ENCODE data around the gene EPSTI1.
"Not testable (repeated sequence)": the region's sequence is repeated elsewhere in the genome, so short reads cannot be mapped to it uniquely, and the experiment has no call there.

The EPSTI1 gene

DNA sequence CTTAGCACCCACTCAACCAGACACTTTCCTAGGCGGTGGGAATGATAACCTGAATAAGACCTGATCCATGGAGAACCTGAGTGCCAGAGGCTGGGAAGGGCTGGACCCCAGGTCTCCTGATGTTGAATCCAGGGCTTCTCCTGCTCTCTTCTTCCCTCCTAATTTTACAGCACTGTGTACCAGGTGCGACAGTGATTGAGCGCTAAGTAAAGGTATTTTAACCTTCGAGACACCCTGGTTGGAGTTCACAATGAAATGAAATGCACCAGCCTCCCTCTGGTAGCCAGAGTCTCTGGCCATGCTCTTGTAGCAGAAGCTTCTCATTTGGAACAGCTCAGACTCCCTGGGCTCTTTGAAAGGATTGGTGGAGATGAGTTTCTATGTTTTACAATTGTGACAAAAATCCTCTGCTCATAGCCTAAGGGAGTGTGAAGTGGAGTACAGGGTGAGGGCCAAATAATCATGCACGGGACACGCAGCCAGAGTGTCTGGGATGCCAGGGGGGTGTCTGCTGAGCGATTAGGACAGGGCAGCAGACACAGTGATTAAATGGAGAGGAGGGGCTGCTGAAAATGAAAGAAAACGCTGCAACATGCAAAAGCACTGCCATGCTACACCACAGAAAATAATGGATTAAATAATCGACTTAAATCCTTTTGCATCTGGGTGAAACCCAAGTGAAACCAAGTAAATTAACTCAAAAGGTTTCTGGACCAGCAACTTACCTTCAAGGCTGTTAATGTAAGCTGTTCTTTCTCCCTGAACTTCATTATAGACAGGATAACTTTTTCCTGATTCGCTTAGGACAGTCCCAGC, 126.9 kb downstream of the EPSTI1 start:
- Histone ChIP-seq H3K4me3 (ENCODE audit: low read depth in 1 of 2, low read length in 2 of 2) (no peak overlapping the region), H4K20me1 (ENCODE audit: insufficient read depth, low read length) (no peaks in the 10 kb centered on the region), H3K27me3 (ENCODE audit: insufficient read depth, low read length, poor library complexity) (peaks cover 3% of the 10 kb centered on the region), H3K9me3 (ENCODE audit: insufficient read depth, low read length, severe bottlenecking) (no peaks in the 10 kb centered on the region), H3K9ac (ENCODE audit: low read depth, low read length) (no peak overlapping the region), H3K36me3 (ENCODE audit: insufficient read depth, low read length) (no peaks in the 10 kb centered on the region), H3K79me2 (ENCODE audit: insufficient read depth, low read length) (no peaks in the 10 kb centered on the region), H3K4me2 (ENCODE audit: insufficient read depth, low read length) (peak overlapping the region; percentile 42; the same call in 1 of the 2 replicates), H3K4me1 (ENCODE audit: insufficient read depth, low read length) (no peaks in the 10 kb centered on the region), H2AFZ (ENCODE audit: low read depth, low read length) (no peak overlapping the region), H3K27ac (ENCODE audit: low read length) (no peak overlapping the region)
- no peak for ATAC-seq (ENCODE audit: insufficient read depth, low read depth)
- TF ChIP-seq EZH2 (IDR thresholded peaks at IDR 0.05; ENCODE audit: borderline replicate concordance, low read depth, low read length, severe bottlenecking) = no peak
- no peak for TF ChIP-seq CTCF (IDR thresholded peaks at IDR 0.05; ENCODE audit: borderline replicate concordance, extremely low read depth, low read length, poor library complexity, severe bottlenecking)
- DNase-seq = no peak

DNA sequence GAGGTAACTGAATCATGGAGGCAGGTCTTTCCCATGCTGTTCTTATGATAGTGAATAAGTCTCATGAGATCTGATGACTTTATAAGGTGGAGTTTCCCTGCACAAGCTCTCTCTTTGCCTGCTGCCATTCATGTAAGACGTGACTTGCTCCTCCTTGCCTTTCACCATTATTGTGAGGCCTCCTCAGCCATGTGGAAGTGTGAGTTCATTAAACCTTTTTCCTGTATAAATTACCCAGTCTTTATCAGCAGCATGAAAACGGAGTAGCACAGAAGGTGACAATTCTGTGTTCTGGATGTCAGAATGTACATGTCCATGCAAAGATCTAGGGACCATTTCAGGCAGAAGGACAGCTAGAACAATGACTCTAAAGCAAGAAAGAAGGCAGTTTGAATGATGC, 129.7 kb downstream of the EPSTI1 start:
- not testable (repeated sequence) for H3K4me1 ChIP-seq (ENCODE audit: insufficient read depth, low read length); H4K20me1 ChIP-seq (ENCODE audit: insufficient read depth, low read length); ATAC-seq (ENCODE audit: insufficient read depth, low read depth); H3K27ac ChIP-seq (ENCODE audit: low read length); H3K4me3 ChIP-seq (ENCODE audit: low read depth in 1 of 2, low read length in 2 of 2); DNase-seq; H3K36me3 ChIP-seq (ENCODE audit: insufficient read depth, low read length); H3K9ac ChIP-seq (ENCODE audit: low read depth, low read length); H2AFZ ChIP-seq (ENCODE audit: low read depth, low read length); H3K9me3 ChIP-seq (ENCODE audit: insufficient read depth, low read length, severe bottlenecking); H3K79me2 ChIP-seq (ENCODE audit: insufficient read depth, low read length); H3K4me2 ChIP-seq (ENCODE audit: insufficient read depth, low read length); H3K27me3 ChIP-seq (ENCODE audit: insufficient read depth, low read length, poor library complexity)

DNA sequence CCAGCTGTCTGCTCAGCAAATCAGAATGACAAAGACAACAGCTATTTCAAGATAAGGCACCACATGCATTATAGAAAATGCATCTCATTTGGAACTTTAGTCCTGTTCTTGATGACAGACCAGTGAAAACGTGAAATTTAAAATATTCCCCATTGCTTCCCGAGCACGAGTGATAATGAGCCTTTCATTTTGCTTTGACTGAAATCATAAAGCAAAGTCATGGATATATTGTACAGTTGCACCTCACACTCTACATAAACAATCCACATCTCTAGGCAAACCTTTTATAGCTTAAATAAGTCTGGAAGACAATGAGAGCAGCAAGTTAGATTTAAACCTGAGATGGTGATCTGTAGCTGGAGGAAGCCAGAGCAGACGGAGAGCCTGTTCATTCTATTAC, 131.6 kb downstream of the EPSTI1 start:
- Histone ChIP-seq H3K36me3 (ENCODE audit: insufficient read depth, low read length) (no peaks in the 10 kb centered on the region), H3K27ac (ENCODE audit: low read length) (no peak overlapping the region), H3K4me3 (ENCODE audit: low read depth in 1 of 2, low read length in 2 of 2) (no peak overlapping the region), H2AFZ (ENCODE audit: low read depth, low read length) (no peak overlapping the region), H4K20me1 (ENCODE audit: insufficient read depth, low read length) (no peaks in the 10 kb centered on the region), H3K9ac (ENCODE audit: low read depth, low read length) (no peak overlapping the region), H3K4me1 (ENCODE audit: insufficient read depth, low read length) (no peaks in the 10 kb centered on the region), H3K27me3 (ENCODE audit: insufficient read depth, low read length, poor library complexity) (peaks cover 3% of the 10 kb centered on the region), H3K4me2 (ENCODE audit: insufficient read depth, low read length) (no peak overlapping the region), H3K79me2 (ENCODE audit: insufficient read depth, low read length) (no peaks in the 10 kb centered on the region), H3K9me3 (ENCODE audit: insufficient read depth, low read length, severe bottlenecking) (no peaks in the 10 kb centered on the region)
- TF ChIP-seq EZH2 (IDR thresholded peaks at IDR 0.05; ENCODE audit: borderline replicate concordance, low read depth, low read length, severe bottlenecking) = no peak
- no peak for TF ChIP-seq CTCF (IDR thresholded peaks at IDR 0.05; ENCODE audit: borderline replicate concordance, extremely low read depth, low read length, poor library complexity, severe bottlenecking)
- ATAC-seq (ENCODE audit: insufficient read depth, low read depth) (no peak), DNase-seq (no peak)

GRCh38 chr13:42859760-42860159, 132.3 kb downstream of the EPSTI1 start:
- ATAC-seq (ENCODE audit: insufficient read depth, low read depth) = no peak
- Histone ChIP-seq H3K9me3 (ENCODE audit: insufficient read depth, low read length, severe bottlenecking) (no peaks in the 10 kb centered on the region), H3K27me3 (ENCODE audit: insufficient read depth, low read length, poor library complexity) (peaks cover 3% of the 10 kb centered on the region), H3K4me2 (ENCODE audit: insufficient read depth, low read length) (no peak overlapping the region), H3K27ac (ENCODE audit: low read length) (no peak overlapping the region), H3K79me2 (ENCODE audit: insufficient read depth, low read length) (no peaks in the 10 kb centered on the region), H3K4me3 (ENCODE audit: low read depth in 1 of 2, low read length in 2 of 2) (no peak overlapping the region), H3K4me1 (ENCODE audit: insufficient read depth, low read length) (no peaks in the 10 kb centered on the region), H4K20me1 (ENCODE audit: insufficient read depth, low read length) (no peaks in the 10 kb centered on the region), H3K9ac (ENCODE audit: low read depth, low read length) (no peak overlapping the region), H3K36me3 (ENCODE audit: insufficient read depth, low read length) (no peaks in the 10 kb centered on the region), H2AFZ (ENCODE audit: low read depth, low read length) (no peak overlapping the region)
- no peak for TF ChIP-seq EZH2 (IDR thresholded peaks at IDR 0.05; ENCODE audit: borderline replicate concordance, low read depth, low read length, severe bottlenecking)
- no peak for TF ChIP-seq CTCF (IDR thresholded peaks at IDR 0.05; ENCODE audit: borderline replicate concordance, extremely low read depth, low read length, poor library complexity, severe bottlenecking)
- DNase-seq = no peak
